Breast epithelium (tissue), 3 donors: ENCODE data around the gene KRT31.
"Not testable (repeated sequence)": the region's sequence is repeated elsewhere in the genome, so short reads cannot be mapped to it uniquely, and the experiment has no call there.

Experiments
- CTCF ChIP-seq, 3 donors: fragments of 450-650 bp; IDR thresholded peaks; one replicate each; pipeline ENCODE4 v1.5.1; 2016 to 2017; ENCODE audit warnings: antibody characterized with exemption in 3 of 3, mild to moderate bottlenecking in 3 of 3, moderate library complexity in 3 of 3
- POLR2A ChIP-seq: fragments of 450-650 bp; IDR thresholded peaks from one replicate; pipeline ENCODE4 v1.6.1; 2016; ENCODE audit warnings: antibody characterized with exemption, mild to moderate bottlenecking, moderate library complexity

GRCh38 chr17:41380091-41380490, 17.3 kb downstream of the KRT31 start:
- TF ChIP-seq POLR2A; CTCF (IDR thresholded peaks at IDR 0.05): not testable (repeated sequence)
